Stimulated activated CD4-positive, alpha-beta T cell treated with anti-CD3 and anti-CD28 coated beads, Interleukin-1b, Interleukin-23, amount 100 ng/mL, for 24 hours (primary cell): ENCODE results near the gene PROCA1.
"Not testable (repeated sequence)": the region's sequence is repeated elsewhere in the genome, so short reads cannot be mapped to it uniquely, and the experiment has no call there.

Experiments used
- DNase-seq, 4 experiments: peaks; one replicate each; pipeline ENCODE4 v3.0.0-alpha.2; 2020; ENCODE audit warnings: low read depth in 4 of 4, low spot score in 1 of 4

Gene PROCA1

DNA sequence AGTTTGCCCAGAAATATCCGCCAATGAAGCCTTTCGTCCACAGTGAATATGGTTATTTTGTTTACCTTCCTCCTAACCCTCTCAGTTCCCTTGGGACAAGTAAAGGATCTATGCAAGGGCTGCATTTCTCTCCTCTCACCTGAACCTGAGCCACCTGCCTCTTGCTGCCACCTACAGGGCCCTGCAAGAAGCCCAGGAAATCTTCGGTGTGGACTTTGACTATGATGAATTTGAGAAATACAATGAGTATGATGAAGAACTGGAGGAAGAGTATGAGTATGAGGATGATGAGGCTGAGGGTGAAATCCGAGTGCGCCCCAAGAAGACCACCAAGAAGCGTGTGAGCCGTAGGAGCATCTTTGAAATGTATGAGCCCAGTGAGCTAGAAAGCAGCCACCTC lies 35.7 kb downstream of the PROCA1 start:
- DNase-seq = no peak

DNA sequence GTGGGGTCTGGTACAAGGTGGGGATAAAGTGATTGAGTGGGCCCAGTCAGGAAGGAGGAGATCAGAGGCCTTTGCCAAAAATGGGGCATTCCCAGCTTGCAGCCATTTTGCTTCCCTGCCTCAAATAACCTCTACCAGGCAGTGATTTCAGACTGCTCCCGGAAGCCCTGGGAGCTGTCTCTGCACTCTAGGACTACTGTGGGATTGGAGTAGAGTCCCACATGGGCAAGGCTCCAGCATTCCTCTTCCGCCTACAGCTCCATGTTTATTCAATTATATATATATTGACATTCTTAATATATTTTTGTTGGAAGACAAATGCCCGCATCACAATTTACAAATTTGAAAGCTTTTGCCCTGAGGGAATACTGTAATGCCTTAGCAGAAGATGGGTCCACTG lies 36.2 kb downstream of the PROCA1 start:
- no peak for DNase-seq

DNA sequence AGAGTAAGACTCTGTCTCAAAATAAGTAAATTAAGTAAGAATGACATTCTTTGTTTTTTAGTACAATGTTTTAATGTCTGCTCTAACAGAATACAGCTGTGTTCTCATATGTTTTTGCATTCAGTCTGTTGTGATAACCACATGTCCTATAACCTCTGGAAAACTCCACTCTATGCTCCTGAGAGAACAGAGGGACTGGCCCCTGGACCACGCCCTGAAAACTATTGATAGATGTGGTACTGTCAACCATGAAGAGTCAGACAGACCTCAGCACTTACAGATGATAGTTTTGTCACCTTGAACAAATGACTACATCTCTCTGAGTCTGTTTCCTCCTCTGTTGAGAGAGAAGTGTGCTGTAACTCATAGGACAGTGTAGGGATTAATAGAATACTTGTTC lies 41.8 kb downstream of the PROCA1 start:
- no peak for DNase-seq

DNA sequence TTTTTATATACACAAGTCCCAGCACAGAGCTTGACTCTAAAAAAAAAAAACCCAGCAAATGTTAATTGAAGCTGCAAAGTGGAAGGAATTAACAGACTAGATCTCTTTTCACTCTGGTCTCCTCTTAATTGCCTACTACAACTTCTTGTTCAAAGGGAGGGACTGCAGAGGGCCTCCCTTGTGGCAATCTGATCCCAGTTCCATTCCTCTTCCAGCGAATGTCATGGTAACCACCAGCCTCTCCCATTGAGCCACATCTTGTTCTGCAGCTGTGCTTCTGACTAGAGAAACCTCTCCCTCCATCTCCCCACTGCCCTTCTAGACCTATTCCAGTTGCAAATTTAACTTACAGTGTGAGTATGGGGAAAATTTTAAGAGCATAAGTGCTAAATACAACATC lies 43.8 kb downstream of the PROCA1 start:
- DNase-seq = no peak

DNA sequence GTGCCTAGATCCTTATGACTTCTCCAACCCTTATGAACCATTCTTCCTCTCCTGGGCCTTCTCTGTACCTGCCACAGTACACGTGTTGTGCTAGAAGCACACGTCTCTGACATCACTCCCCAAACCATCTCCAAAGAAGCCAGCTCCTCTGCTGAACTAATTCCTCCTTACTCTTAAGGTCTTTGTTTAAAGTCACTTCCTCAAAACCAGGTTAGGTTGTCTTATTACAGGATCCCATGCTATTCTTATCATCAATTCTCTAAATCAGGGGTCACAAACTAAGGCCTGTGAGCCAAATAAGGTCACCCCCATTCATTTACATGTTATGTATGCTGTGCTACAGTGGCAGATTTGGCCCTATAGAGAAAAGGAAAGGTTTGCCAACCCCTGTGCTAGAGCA lies 45.7 kb downstream of the PROCA1 start:
- no peak for DNase-seq

DNA sequence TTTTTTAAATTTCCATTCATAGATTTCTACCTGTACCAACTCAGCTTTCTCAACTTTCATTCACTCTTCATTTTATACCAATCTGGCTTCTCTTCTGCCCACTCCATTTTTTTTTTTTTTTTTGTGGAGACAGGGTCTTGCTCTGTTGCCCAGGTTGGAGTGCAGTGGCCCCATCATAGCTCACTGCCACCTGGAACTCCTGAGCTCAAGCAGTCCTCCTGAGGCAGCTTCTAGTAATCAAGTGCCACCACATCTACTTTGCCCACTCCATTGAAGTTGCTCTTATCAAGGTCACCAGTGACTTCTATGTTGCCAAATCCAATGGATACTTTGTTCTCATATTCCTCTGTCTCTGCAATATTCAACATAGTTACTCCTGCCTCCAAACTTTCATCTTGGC lies 48.0 kb downstream of the PROCA1 start:
- no peak for DNase-seq

DNA sequence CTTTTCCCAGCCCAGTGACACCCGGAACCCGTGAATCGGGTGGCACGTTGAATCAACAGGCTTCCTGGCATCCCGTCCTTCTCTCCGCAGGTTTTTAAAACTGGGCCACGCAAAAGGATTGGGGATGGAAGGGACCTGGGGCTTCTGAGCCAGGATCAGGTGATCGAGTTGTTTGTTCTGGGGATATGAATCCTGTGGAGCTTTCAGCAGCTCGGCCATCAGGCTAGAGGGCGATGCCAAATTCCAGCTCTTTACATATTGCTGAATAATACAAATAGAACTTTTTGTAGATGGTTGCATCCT lies 49.2 kb downstream of the PROCA1 start:
- DNase-seq = no peak

DNA sequence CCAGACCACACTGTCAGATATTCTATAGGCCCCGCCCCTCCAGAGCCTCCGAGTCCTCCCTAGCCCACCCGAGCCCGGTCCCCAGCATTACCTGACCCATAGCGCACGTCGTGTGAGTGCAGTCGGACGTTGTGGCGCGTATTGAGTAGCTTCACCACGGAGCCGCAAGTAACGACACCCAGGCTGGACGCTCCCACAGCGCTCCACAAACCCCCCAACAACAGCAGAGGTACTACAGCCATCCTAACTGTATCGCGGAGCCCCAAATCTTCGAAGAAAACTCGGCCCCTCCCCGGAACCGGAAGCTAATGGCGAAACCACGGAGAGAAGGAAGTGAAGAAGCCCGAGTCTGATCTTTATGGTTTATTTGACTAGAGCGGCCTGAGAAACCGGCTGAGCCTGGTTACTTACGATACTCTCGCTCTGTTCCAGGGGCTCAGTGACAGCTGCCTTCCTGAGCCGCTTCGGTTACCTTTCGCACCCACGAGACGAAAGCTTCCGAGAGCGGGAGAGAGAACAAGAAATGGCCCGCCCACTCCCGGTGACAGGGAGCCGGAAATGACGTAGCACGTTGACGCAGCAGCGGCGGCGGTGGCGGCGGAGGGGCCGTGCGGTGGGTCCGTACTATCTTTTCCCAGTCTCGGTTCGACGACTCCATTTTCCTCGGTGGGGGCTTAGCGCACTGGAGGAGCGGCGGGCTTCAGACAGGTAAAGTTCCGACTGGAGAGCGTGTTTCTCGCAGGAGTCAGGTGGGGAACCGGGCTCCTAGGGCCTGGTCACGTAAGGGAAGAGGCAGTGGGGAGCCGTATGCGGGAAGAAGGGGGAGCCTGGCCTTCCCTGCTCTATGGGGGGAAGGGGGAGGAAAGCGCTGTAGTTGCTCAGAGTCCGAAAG lies 49.8 kb downstream of the PROCA1 start, which contains the start of the genes SDF2 and SUPT6H:
Gene SDF2, minus strand, starts transcription at position 272 of the 892 bp plus-strand sequence. Its CDS starts 30 bp downstream, at position 242.
Gene SUPT6H, plus strand, starts transcription at position 571 of the 892 bp plus-strand sequence. CDS start 11,197 bp downstream, outside the sequence.
- peak; percentile 92 to 96 (median 94) for DNase-seq

DNA sequence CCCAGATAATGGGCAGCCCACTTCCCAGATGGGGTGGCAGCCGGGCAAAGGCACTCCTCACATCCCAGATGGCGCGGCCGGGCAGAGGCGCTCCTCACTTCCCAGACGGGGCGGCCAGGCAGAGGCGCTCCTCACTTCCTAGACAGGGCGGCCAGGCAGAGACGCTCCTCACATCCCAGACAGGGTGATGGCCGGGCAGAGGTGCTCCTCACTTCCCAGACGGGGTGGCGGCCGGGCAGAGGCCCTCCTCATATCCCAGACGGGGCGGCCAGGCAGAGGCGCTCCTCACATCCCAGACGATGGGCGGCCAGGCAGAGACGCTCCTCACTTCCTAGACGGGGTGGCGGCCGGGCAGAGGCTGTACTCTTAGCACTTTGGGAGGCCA lies 52.2 kb downstream of the PROCA1 start:
- DNase-seq = not testable (repeated sequence)

DNA sequence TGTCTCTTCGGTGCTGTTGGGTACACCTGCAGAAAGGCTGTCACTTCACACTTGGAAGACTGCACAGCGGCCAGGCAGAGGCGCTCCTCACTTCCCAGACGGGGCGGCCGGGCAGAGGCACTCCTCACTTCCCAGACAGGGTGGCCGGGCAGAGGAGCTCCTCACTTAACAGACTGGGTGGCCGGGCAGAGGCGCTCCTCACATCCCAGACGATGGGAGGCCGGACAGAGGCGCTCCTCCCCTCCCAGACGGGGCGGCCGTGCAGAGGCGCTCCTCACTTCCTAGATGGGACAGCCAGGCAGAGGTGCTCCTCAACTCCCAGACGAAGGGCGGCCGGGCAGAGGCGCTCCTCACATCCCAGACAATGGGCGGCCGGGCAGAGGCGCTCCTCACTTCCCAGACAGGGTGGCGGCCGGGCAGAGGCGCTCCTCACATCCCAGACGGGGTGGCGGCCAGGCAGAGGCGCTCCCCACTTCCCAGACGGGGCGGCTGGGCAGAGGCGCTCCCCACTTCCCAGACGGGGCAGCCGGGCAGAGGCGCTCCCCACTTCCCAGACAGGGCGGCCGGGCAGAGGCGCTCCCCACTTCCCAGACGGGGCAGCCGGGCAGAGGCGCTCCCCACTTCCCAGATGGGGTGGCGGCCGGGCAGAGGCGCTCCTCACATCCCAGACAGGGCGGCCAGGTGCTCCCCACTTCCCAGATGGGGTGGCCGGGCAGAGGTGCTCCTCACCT lies 52.8 kb downstream of the PROCA1 start:
- not testable (repeated sequence) for DNase-seq

DNA sequence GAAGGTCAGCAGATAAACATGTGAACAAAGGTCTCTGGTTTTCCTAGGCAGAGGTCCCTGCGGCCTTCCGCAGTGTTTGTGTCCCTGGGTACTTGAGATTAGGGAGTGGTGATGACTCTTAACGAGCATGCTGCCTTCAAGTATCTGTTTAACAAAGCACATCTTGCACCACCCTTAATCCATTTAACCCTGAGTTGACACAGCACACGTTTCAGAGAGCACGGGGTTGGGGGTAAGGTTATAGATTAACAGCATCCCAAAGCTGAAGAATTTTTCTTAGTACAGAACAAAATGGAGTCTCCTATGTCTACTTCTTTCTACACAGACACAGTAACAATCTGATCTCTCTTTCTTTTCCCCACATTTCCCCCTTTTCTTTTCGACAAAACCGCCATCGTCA lies 53.3 kb downstream of the PROCA1 start:
- not testable (repeated sequence) for DNase-seq

DNA sequence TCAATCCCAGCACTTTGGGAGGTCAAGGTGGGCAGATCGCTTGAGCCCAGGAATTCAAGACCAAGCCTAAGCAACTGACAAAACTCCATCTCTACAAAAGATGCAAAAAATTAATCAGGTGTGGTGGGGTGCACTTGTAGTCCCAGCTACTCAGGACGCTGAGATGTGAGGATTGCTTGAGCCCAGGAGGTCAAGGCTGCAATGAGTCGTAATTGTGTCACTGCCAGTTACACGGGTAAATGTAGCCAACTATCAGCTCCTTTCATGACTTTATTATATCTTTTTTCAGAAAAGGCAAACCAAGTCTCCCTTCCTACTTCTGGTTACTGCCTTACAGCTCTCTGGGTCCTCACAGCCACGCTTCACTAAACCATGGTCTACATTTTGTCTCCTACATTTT lies 53.9 kb downstream of the PROCA1 start:
- no peak for DNase-seq

DNA sequence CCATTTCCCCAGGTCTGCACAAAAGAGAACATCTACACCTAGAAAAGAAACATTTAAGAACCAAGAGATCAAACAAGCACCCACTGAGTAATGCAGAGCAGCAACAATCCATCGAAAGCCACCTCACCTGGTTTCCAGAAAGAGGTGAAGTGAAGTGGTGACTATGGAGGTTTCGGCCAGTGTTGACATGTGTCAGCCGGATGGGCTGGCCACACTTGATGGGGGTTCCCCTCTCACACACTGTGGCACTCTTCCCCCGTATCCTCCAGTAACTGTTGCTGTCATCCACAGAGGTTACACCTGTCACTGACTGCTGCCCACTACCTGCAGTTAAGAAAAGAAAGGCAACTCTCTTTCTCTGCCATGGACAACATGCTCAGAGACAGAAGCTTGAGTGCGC lies 56.5 kb downstream of the PROCA1 start:
- no peak for DNase-seq
